H9 (cell line): ENCODE results near the gene BCAS3. TPM values are rescaled to one million over a fixed set of nuclear protein-coding genes. Genes with fewer than 3 reads are reported as not detected.

Experiments used
- DNase-seq: peaks from one replicate; pipeline ENCODE4 v3.0.0-alpha.2; 2017
- H2AFZ ChIP-seq: one replicate; pipeline ENCODE4 v1.6.1; 2013; ENCODE audit warnings: mild to moderate bottlenecking, low read length, control low read depth, moderate library complexity
- H2AK5ac ChIP-seq: 2 replicates; pipeline ENCODE4 v1.6.1; 2013; ENCODE audit warnings: low read length, control low read depth, mixed read lengths; ENCODE audit not compliant: insufficient read length
- H2BK120ac ChIP-seq: one replicate; pipeline ENCODE4 v1.6.1; 2013; ENCODE audit warnings: low read depth, mild to moderate bottlenecking, low read length, control low read depth, inconsistent platforms; ENCODE audit not compliant: poor library complexity, severe bottlenecking
- H2BK12ac ChIP-seq: 2 replicates; pipeline ENCODE4 v1.6.1; 2013; ENCODE audit warnings: low read length, control low read depth, mixed read lengths, low read depth; ENCODE audit not compliant: insufficient read length
- H2BK15ac ChIP-seq: 2 replicates; pipeline ENCODE4 v1.6.1; 2013; ENCODE audit warnings: low read depth, low read length, control low read depth
- H2BK20ac ChIP-seq: one replicate; pipeline ENCODE4 v1.6.1; 2013; ENCODE audit warnings: low read depth, mild to moderate bottlenecking, low read length, control low read depth, inconsistent platforms; ENCODE audit not compliant: poor library complexity, severe bottlenecking
- H2BK5ac ChIP-seq: 2 replicates; pipeline ENCODE4 v1.6.1; 2013; ENCODE audit warnings: low read length, control low read depth, mixed read lengths; ENCODE audit not compliant: insufficient read length
- H3K14ac ChIP-seq: 2 replicates; pipeline ENCODE4 v1.6.1; 2013; ENCODE audit warnings: low read length, control low read depth; ENCODE audit not compliant: insufficient read depth
- H3K18ac ChIP-seq: 2 replicates; pipeline ENCODE4 v1.6.1; 2013; ENCODE audit warnings: low read depth, mild to moderate bottlenecking, mixed read lengths, low read length, control low read depth; ENCODE audit not compliant: insufficient read length
- H3K23ac ChIP-seq: 2 replicates; pipeline ENCODE4 v1.6.1; 2013; ENCODE audit warnings: low read length, control low read depth, mixed read lengths, low read depth; ENCODE audit not compliant: insufficient read length
- H3K23me2 ChIP-seq: 2 replicates; pipeline ENCODE4 v1.6.1; 2013; ENCODE audit warnings: low read depth, mild to moderate bottlenecking, mixed read lengths, low read length, control low read depth; ENCODE audit not compliant: insufficient read length, poor library complexity, severe bottlenecking
- H3K27ac ChIP-seq: 2 replicates; pipeline ENCODE4 v1.5.1; 2013; ENCODE audit warnings: low read length, control low read depth, mixed read lengths, low read depth; ENCODE audit not compliant: insufficient read length
- H3K27me3 ChIP-seq: 2 replicates; pipeline ENCODE4 v1.6.1; 2013; ENCODE audit warnings: low read length, control low read depth, inconsistent platforms; ENCODE audit not compliant: insufficient read depth
- H3K4ac ChIP-seq: 2 replicates; pipeline ENCODE4 v1.6.1; 2013; ENCODE audit warnings: low read depth, mild to moderate bottlenecking, control low read depth, inconsistent platforms, low read length, moderate library complexity
- H3K4me1 ChIP-seq: 2 replicates; pipeline ENCODE4 v1.6.1; 2013; ENCODE audit warnings: low read length, control low read depth, inconsistent platforms; ENCODE audit not compliant: insufficient read depth
- H3K4me2 ChIP-seq: 2 replicates; pipeline ENCODE4 v1.6.1; 2013; ENCODE audit warnings: low read length, control low read depth, mixed read lengths; ENCODE audit not compliant: insufficient read length, insufficient read depth
- H3K56ac ChIP-seq: 2 replicates; pipeline ENCODE4 v1.6.1; 2013; ENCODE audit warnings: low read depth, mild to moderate bottlenecking, mixed read lengths, low read length, control low read depth; ENCODE audit not compliant: insufficient read length
- H3K79me1 ChIP-seq: 2 replicates; pipeline ENCODE4 v1.6.1; 2013; ENCODE audit warnings: low read depth, mild to moderate bottlenecking, moderate library complexity, low read length, control low read depth, inconsistent platforms; ENCODE audit not compliant: insufficient read depth, poor library complexity, severe bottlenecking
- H3K79me2 ChIP-seq: 2 replicates; pipeline ENCODE4 v1.6.1; 2013; ENCODE audit warnings: low read length, control low read depth, inconsistent platforms; ENCODE audit not compliant: insufficient read depth
- H3K9ac ChIP-seq: 2 replicates; pipeline ENCODE4 v1.6.1; 2013; ENCODE audit warnings: low read length, control low read depth, mixed read lengths; ENCODE audit not compliant: insufficient read length; ENCODE audit errors: extremely low read depth
- H3K9me3 ChIP-seq: one replicate; pipeline ENCODE4 v1.6.1; 2013; ENCODE audit warnings: low read depth, low read length, inconsistent platforms; ENCODE audit not compliant: control insufficient read depth
- H3T11ph ChIP-seq: one replicate; pipeline ENCODE4 v1.6.1; 2013; ENCODE audit warnings: mild to moderate bottlenecking, low read length, control low read depth, inconsistent platforms
- H4K20me1 ChIP-seq: one replicate; pipeline ENCODE4 v1.6.1; 2013; ENCODE audit not compliant: control insufficient read depth, insufficient read length, insufficient read depth
- H4K5ac ChIP-seq: 2 replicates; pipeline ENCODE4 v1.6.1; 2013; ENCODE audit warnings: low read depth, mild to moderate bottlenecking, mixed read lengths, low read length, control low read depth; ENCODE audit not compliant: insufficient read length
- H4K8ac ChIP-seq: replicated peaks from 2 replicates; pipeline ENCODE4 v1.6.1; 2013; ENCODE audit warnings: low read length, control low read depth, mixed read lengths, low read depth; ENCODE audit not compliant: insufficient read length
- H4K91ac ChIP-seq: 2 replicates; pipeline ENCODE4 v1.6.1; 2013; ENCODE audit warnings: low read depth, mild to moderate bottlenecking, moderate library complexity, mixed read lengths, low read length, control low read depth; ENCODE audit not compliant: insufficient read length
- H3K27ac Mint-ChIP-seq, 3 experiments: 2 replicates in 2 of 3; 3 replicates in 1 of 3; pipeline ENCODE4 v1.8.0; 2020 to 2021; ENCODE audit warnings: mixed read lengths in 3 of 3, mild to moderate bottlenecking in 1 of 3, moderate library complexity in 1 of 3
- H3K27me3 Mint-ChIP-seq: 2 replicates; pipeline ENCODE4 v1.8.0; 2021; ENCODE audit warnings: low read depth, mild to moderate bottlenecking, moderate library complexity, mixed read lengths
- H3K36me3 Mint-ChIP-seq, 3 experiments: 2 replicates in 2 of 3; 3 replicates in 1 of 3; pipeline ENCODE4 v1.8.0; 2020 to 2021; ENCODE audit warnings: low read depth in 3 of 3, mixed read lengths in 3 of 3; ENCODE audit not compliant: insufficient read depth in 1 of 3
- H3K4me1 Mint-ChIP-seq, 2 experiments: 2 replicates each; pipeline ENCODE4 v1.8.0; 2020; ENCODE audit warnings: mixed read lengths in 2 of 2
- H3K4me3 Mint-ChIP-seq, 2 experiments: 2 replicates in 1 of 2; 3 replicates in 1 of 2; pipeline ENCODE4 v1.8.0; 2020 to 2021; ENCODE audit warnings: mild to moderate bottlenecking in 2 of 2, mixed read lengths in 2 of 2, moderate library complexity in 1 of 2
- H3K9me3 Mint-ChIP-seq, 2 experiments: 2 replicates in 1 of 2; 3 replicates in 1 of 2; pipeline ENCODE4 v1.8.0; 2020; ENCODE audit warnings: mild to moderate bottlenecking in 2 of 2, mixed read lengths in 2 of 2, moderate library complexity in 1 of 2
- WGBS: extraction: QIAGEN DNeasy Blood & Tissue Kit; methylation state at CpG from one replicate; pipeline ENCODE4 v1.1.7; 2013; ENCODE audit warnings: missing lambda C conversion rate, low lambda C conversion rate, mixed read lengths; ENCODE audit not compliant: insufficient read length; ENCODE audit errors: extremely low coverage; 5-methylcytosine and 5-hydroxymethylcytosine counted together
- total RNA-seq: library from RNA; stranded (reverse); gene quantifications from 2 replicates; pipeline ENCODE4 v1.2.1, GENCODE V29; 2021
- TF ChIP-seq, protein P1 (sequence below): fragments of 200-600 bp; sonication (generic); conservative IDR thresholded peaks from 3 replicates; pipeline ENCODE4 v1.8.0; 2021; ENCODE audit warnings: antibody characterized with exemption, mild to moderate bottlenecking

BCAS3 gene
- total RNA-seq, 1 experiment from 2014 or later: 22.4 TPM

DNA sequence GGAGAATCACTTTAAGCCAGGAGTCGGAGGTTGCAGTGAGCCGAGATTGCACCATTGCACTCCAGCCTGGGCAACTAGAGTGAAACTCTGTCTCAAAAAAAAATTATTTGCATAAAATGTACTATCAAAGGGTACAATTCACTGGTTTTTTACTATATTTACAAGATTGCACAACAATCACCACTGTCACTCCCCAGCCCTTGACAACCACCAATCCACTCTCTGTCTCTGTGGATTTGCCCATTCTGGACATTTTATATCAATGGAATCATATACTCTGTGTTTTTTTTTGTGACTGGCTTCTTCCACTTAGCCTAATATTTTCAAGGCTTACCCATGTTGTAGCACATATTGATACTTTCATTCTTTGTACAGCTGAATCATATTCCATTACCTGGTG is 740.8 kb downstream of the BCAS3 start:
- no peak overlapping the region for H2BK15ac ChIP-seq
- no peak overlapping the region for H3K27ac ChIP-seq
- no peak overlapping the region for H3K18ac ChIP-seq
- H3K4me2 ChIP-seq: no peak overlapping the region
- no peak overlapping the region for H3K23ac ChIP-seq
- H3K23me2 ChIP-seq: no peaks in the 10 kb centered on the region
- peaks cover 5 to 10% of the 10 kb centered on the region in 2 experiments for H3K4me1 Mint-ChIP-seq
- H4K20me1 ChIP-seq: no peaks in the 10 kb centered on the region
- no peak overlapping the region for H2BK120ac ChIP-seq
- H3K36me3 Mint-ChIP-seq: no peaks in the 10 kb centered on the region
- WGBS: no CpG with 5 or more reads among the region's 2 CpGs
- no peak overlapping the region for H4K8ac ChIP-seq
- H3K27me3 ChIP-seq: peaks cover 10% of the 10 kb centered on the region
- no peak overlapping the region for H3T11ph ChIP-seq
- H3K27ac Mint-ChIP-seq: no peak overlapping the region
- no peak overlapping the region for H3K9ac ChIP-seq
- H3K14ac ChIP-seq: no peak overlapping the region
- H3K79me1 ChIP-seq: no peaks in the 10 kb centered on the region
- peaks cover 87% of the 10 kb centered on the region for H3K27me3 Mint-ChIP-seq
- H2AFZ ChIP-seq: no peak overlapping the region
- H3K4me1 ChIP-seq: no peaks in the 10 kb centered on the region; the same call in 1 of the 2 replicates
- H3K79me2 ChIP-seq: no peaks in the 10 kb centered on the region
- no peaks in the 10 kb centered on the region for H3K9me3 Mint-ChIP-seq
- no peak for DNase-seq
- no peak overlapping the region for H3K56ac ChIP-seq
- TF ChIP-seq, protein P1, sequence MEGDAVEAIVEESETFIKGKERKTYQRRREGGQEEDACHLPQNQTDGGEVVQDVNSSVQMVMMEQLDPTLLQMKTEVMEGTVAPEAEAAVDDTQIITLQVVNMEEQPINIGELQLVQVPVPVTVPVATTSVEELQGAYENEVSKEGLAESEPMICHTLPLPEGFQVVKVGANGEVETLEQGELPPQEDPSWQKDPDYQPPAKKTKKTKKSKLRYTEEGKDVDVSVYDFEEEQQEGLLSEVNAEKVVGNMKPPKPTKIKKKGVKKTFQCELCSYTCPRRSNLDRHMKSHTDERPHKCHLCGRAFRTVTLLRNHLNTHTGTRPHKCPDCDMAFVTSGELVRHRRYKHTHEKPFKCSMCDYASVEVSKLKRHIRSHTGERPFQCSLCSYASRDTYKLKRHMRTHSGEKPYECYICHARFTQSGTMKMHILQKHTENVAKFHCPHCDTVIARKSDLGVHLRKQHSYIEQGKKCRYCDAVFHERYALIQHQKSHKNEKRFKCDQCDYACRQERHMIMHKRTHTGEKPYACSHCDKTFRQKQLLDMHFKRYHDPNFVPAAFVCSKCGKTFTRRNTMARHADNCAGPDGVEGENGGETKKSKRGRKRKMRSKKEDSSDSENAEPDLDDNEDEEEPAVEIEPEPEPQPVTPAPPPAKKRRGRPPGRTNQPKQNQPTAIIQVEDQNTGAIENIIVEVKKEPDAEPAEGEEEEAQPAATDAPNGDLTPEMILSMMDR: no peak
- no peak overlapping the region for H2BK20ac ChIP-seq
- H2BK12ac ChIP-seq: no peak overlapping the region
- H3K4ac ChIP-seq: no peak overlapping the region
- H3K4me3 Mint-ChIP-seq: no peak overlapping the region; a peak in 1 of 5 replicates
- H4K91ac ChIP-seq: no peak overlapping the region
- H2BK5ac ChIP-seq: no peak overlapping the region
- H3K9me3 ChIP-seq: no peaks in the 10 kb centered on the region
- H4K5ac ChIP-seq: no peak overlapping the region
- H2AK5ac ChIP-seq: no peak overlapping the region
